ENCODE results near the gene LRMDA. TPM values are rescaled to one million over a fixed set of nuclear protein-coding genes. Genes with fewer than 3 reads are reported as not detected.

LRMDA gene
- total RNA-seq, 1 experiment from 2014 or later = not detected

DNA sequence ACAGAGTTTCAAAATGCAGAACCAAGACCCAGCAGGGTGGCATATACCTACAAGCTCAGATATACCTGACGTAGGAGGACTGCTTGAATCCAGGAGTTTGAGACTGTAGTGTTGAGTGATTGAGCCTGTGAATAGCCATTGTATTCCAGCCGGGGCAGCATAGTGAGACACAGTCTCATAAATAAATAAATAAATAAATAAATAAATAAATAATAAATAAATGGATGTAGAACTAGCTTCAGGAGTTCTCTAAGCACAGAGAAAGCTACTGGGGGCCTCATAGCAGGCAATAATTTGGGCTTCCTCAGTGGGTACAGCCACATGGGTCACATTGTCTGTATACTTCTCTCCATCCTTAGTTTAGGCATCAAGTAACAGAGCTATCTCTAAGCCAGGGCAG, 906.8 kb downstream of the LRMDA start:
- intact Hi-C loops (cut with micrococcal nuclease; ENCODE audit: unreplicated experiment) = no loop called here
- no peak for DNase-seq (ENCODE audit: low spot score)
- no peak for TF ChIP-seq EZH2 (IDR thresholded peaks at IDR 0.05; ENCODE audit: borderline replicate concordance, low read depth, low read length, poor library complexity, severe bottlenecking)
- TF ChIP-seq, protein P1, sequence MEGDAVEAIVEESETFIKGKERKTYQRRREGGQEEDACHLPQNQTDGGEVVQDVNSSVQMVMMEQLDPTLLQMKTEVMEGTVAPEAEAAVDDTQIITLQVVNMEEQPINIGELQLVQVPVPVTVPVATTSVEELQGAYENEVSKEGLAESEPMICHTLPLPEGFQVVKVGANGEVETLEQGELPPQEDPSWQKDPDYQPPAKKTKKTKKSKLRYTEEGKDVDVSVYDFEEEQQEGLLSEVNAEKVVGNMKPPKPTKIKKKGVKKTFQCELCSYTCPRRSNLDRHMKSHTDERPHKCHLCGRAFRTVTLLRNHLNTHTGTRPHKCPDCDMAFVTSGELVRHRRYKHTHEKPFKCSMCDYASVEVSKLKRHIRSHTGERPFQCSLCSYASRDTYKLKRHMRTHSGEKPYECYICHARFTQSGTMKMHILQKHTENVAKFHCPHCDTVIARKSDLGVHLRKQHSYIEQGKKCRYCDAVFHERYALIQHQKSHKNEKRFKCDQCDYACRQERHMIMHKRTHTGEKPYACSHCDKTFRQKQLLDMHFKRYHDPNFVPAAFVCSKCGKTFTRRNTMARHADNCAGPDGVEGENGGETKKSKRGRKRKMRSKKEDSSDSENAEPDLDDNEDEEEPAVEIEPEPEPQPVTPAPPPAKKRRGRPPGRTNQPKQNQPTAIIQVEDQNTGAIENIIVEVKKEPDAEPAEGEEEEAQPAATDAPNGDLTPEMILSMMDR (conservative IDR thresholded peaks at IDR 0.05; ENCODE audit: low read depth, low read length) = no peak
- no peaks in the 10 kb centered on the region for H3K36me3 ChIP-seq (ENCODE audit: insufficient read depth, low read length, poor library complexity, severe bottlenecking)
- no peak overlapping the region for H3K4me3 ChIP-seq (ENCODE audit: low read depth, low read length, poor library complexity, severe bottlenecking)
- ChIA-PET POLR2A (ENCODE audit: low non-redundant PET) (no interaction called here), CTCF (interaction anchor here (0.6 kb wide), 1 partner anchor 25 kb away, joined by 3 read pairs; no protein-coding TSS in a partner anchor)
- no peaks in the 10 kb centered on the region for H3K9me3 ChIP-seq (ENCODE audit: low read depth, low read length, poor library complexity, severe bottlenecking)
- no peaks in the 10 kb centered on the region for H3K4me1 ChIP-seq (ENCODE audit: insufficient read depth, low read length, poor library complexity, severe bottlenecking)
- no peaks in the 10 kb centered on the region for H3K27me3 ChIP-seq (replicated peaks; ENCODE audit: insufficient read depth, low read depth, low read length, poor library complexity)
- no TSS peak for BruUV-seq (replicated peaks)
- H3K27ac ChIP-seq (ENCODE audit: low read depth, low read length, poor library complexity, severe bottlenecking) = no peak overlapping the region

DNA sequence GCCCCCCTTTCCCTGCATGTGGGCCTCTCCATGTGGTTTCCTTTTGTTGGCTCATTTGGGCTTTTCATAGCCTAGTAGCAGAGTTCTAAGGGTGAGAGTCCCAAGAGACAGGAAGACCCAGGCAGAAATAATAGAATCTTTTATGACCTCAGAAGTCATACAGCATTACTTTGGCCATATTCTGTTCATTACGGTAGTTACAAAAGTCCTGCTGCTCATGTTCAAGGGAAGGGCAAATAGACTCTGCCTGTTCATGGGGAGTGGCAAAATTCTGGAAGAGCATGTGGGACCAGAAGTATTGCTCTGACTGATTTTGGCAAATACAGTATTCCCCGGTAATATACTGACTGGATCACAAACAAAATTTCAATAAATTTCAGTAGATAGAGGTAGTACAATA, 910.3 kb downstream of the LRMDA start:
- Histone ChIP-seq H3K4me3 (ENCODE audit: low read depth, low read length, poor library complexity, severe bottlenecking) (no peak overlapping the region), H3K36me3 (ENCODE audit: insufficient read depth, low read length, poor library complexity, severe bottlenecking) (no peaks in the 10 kb centered on the region), H3K9me3 (ENCODE audit: low read depth, low read length, poor library complexity, severe bottlenecking) (no peaks in the 10 kb centered on the region), H3K27ac (ENCODE audit: low read depth, low read length, poor library complexity, severe bottlenecking) (no peak overlapping the region), H3K4me1 (ENCODE audit: insufficient read depth, low read length, poor library complexity, severe bottlenecking) (no peaks in the 10 kb centered on the region), H3K27me3 (replicated peaks; ENCODE audit: insufficient read depth, low read depth, low read length, poor library complexity) (no peaks in the 10 kb centered on the region)
- no peak for TF ChIP-seq EZH2 (IDR thresholded peaks at IDR 0.05; ENCODE audit: borderline replicate concordance, low read depth, low read length, poor library complexity, severe bottlenecking)
- TF ChIP-seq, protein P1 (conservative IDR thresholded peaks at IDR 0.05; ENCODE audit: low read depth, low read length) = no peak
- ChIA-PET POLR2A (ENCODE audit: low non-redundant PET) (no interaction called here), CTCF (no interaction called here)
- DNase-seq (ENCODE audit: low spot score) = no peak
- no TSS peak for BruUV-seq (replicated peaks)
- intact Hi-C loops (cut with micrococcal nuclease; ENCODE audit: unreplicated experiment) = no loop called here

DNA sequence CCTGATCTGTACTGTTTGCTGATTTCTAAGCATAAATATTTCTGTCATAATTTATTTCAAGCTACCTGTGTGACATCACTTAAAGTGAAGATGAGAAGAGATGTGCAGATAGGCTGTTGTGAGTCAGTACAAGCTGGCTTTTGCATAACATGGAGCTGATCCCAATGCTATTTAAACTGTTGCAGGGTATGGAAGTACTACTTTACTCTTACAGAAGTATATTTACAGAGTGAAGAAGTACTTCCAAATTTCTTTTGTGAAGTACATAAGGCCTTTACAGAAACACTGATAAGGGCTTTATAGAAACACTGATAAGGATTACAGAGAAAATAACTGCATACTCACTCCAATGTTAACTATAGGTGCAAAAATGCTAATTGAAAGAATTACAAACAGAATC, 911.6 kb downstream of the LRMDA start:
- Histone ChIP-seq H3K27me3 (replicated peaks; ENCODE audit: insufficient read depth, low read depth, low read length, poor library complexity) (no peaks in the 10 kb centered on the region), H3K4me1 (ENCODE audit: insufficient read depth, low read length, poor library complexity, severe bottlenecking) (no peaks in the 10 kb centered on the region), H3K36me3 (ENCODE audit: insufficient read depth, low read length, poor library complexity, severe bottlenecking) (no peaks in the 10 kb centered on the region), H3K9me3 (ENCODE audit: low read depth, low read length, poor library complexity, severe bottlenecking) (no peaks in the 10 kb centered on the region), H3K4me3 (ENCODE audit: low read depth, low read length, poor library complexity, severe bottlenecking) (no peak overlapping the region), H3K27ac (ENCODE audit: low read depth, low read length, poor library complexity, severe bottlenecking) (no peak overlapping the region)
- ChIA-PET CTCF (no interaction called here), POLR2A (ENCODE audit: low non-redundant PET) (no interaction called here)
- DNase-seq (ENCODE audit: low spot score) = no peak
- BruUV-seq (replicated peaks) = no TSS peak
- intact Hi-C loops (cut with micrococcal nuclease; ENCODE audit: unreplicated experiment) = no loop called here
- TF ChIP-seq, protein P1 (conservative IDR thresholded peaks at IDR 0.05; ENCODE audit: low read depth, low read length) = no peak
- no peak for TF ChIP-seq EZH2 (IDR thresholded peaks at IDR 0.05; ENCODE audit: borderline replicate concordance, low read depth, low read length, poor library complexity, severe bottlenecking)
